SK-N-SH (cell line): ENCODE results near the gene LIMS1. TPM values are rescaled to one million over a fixed set of nuclear protein-coding genes. Genes with fewer than 3 reads are reported as not detected.

Experiments
- CTCF ChIA-PET: fragments of 300-600, 350-600 bp; formaldehyde crosslinking; extraction: SDS; loops from one replicate; lab custom pipeline; 2021; lab: Yijun Ruan, JAX
- POLR2A ChIA-PET: fragments of 350-600 bp; sonication (Branson Sonifier 250); formaldehyde crosslinking; extraction: SDS; loops from one replicate; lab custom pipeline; 2020; ENCODE audit warnings: antibody characterized with exemption, inconsistent platforms; lab: Yijun Ruan, JAX
- DNase-seq: peaks from one replicate; pipeline ENCODE4 v3.0.0; 2012
- H2AFZ ChIP-seq: fragments of 200-600 bp; sonication (generic); 2 replicates; pipeline ENCODE4 v1.8.1; 2016; ENCODE audit warnings: antibody characterized with exemption, mild to moderate bottlenecking, low read depth
- H3F3A ChIP-seq: fragments of 200-600 bp; sonication (generic); replicated peaks from 2 replicates; pipeline ENCODE3; 2016; ENCODE audit warnings: antibody characterized with exemption, mild to moderate bottlenecking; ENCODE audit not compliant: insufficient read depth
- H3K27ac ChIP-seq, 2 experiments: fragments of 200-500 bp in 1 of 2; fragments of 200-600 bp in 1 of 2; sonication (Bioruptor generic) in 1 of 2; sonication (generic), shearing (Covaris generic) in 1 of 2; 2 replicates each; pipeline versions ENCODE4 v1.5.1 to v1.6.1; 2014 to 2016; ENCODE audit warnings: low read depth in 2 of 2, inconsistent platforms in 1 of 2, low read length in 1 of 2, mild to moderate bottlenecking in 1 of 2, mixed read lengths in 1 of 2
- H3K27me3 ChIP-seq: fragments of 200-600 bp; sonication (generic), shearing (Covaris generic); 2 replicates; pipeline ENCODE4 v1.6.1; 2016; ENCODE audit warnings: mixed run types; ENCODE audit not compliant: insufficient read depth
- H3K36me3 ChIP-seq, 2 experiments: fragments of 200-500 bp in 1 of 2; fragments of 200-600 bp in 1 of 2; sonication (Bioruptor generic) in 1 of 2; sonication (generic) in 1 of 2; replicated peaks in 1 of 2; 2 replicates each; pipeline versions ENCODE3 to v1.5.1; 2014 to 2016; ENCODE audit warnings: low read length in 1 of 2, mild to moderate bottlenecking in 1 of 2; ENCODE audit not compliant: insufficient read depth in 2 of 2, control insufficient read depth in 1 of 2
- H3K4me1 ChIP-seq, 2 experiments: fragments of 200-500 bp in 1 of 2; fragments of 200-600 bp in 1 of 2; sonication (Bioruptor generic) in 1 of 2; sonication (generic), shearing (Covaris generic) in 1 of 2; 2 replicates each; pipeline versions ENCODE4 v1.5.1 to v1.6.1; 2014 to 2016; ENCODE audit warnings: low read depth in 1 of 2, low read length in 1 of 2, mixed run types in 1 of 2; ENCODE audit not compliant: insufficient read depth in 2 of 2, control insufficient read depth in 1 of 2
- H3K4me2 ChIP-seq: fragments of 200-600 bp; sonication (generic), shearing (Covaris generic); 2 replicates; pipeline ENCODE4 v1.6.1; 2017; ENCODE audit warnings: mixed run types
- H3K4me3 ChIP-seq, 2 experiments: fragments of 200-500 bp in 1 of 2; fragments of 200-600 bp in 1 of 2; sonication (Bioruptor generic) in 1 of 2; sonication (generic), shearing (Covaris generic) in 1 of 2; 2 replicates each; pipeline versions ENCODE4 v1.5.1 to v1.8.1; 2014 to 2016; ENCODE audit warnings: low read depth in 2 of 2, inconsistent platforms in 1 of 2, low read length in 1 of 2, mild to moderate bottlenecking in 1 of 2, mixed read lengths in 1 of 2, moderate library complexity in 1 of 2
- H3K79me2 ChIP-seq: fragments of 200-600 bp; sonication (generic); 2 replicates; pipeline ENCODE4 v1.8.1; 2017; ENCODE audit warnings: mild to moderate bottlenecking; ENCODE audit not compliant: insufficient read depth
- H3K9ac ChIP-seq: fragments of 200-600 bp; sonication (generic); 2 replicates; pipeline ENCODE4 v1.6.1; 2017; ENCODE audit warnings: mixed run types
- H3K9me2 ChIP-seq: fragments of 200-600 bp; sonication (generic); 2 replicates; pipeline ENCODE4 v1.6.1; 2017; ENCODE audit warnings: mixed run types
- H3K9me3 ChIP-seq: fragments of 200-600 bp; sonication (generic); 2 replicates; pipeline ENCODE4 v1.6.1; 2017; ENCODE audit warnings: mixed run types, mild to moderate bottlenecking, moderate library complexity
- H4K20me1 ChIP-seq: fragments of 200-600 bp; sonication (generic); 2 replicates; pipeline ENCODE4 v1.6.1; 2017; ENCODE audit warnings: mild to moderate bottlenecking, mixed run types; ENCODE audit not compliant: insufficient read depth
- CTCF ChIP-seq: fragments of 200-600 bp; sonication (generic); IDR thresholded peaks from 2 replicates; pipeline ENCODE4 v1.6.1; 2017; ENCODE audit warnings: antibody characterized with exemption, mild to moderate bottlenecking, moderate library complexity
- FOXJ3 ChIP-seq: sonication (generic); formaldehyde crosslinking; IDR thresholded peaks from 2 replicates; pipeline ENCODE4 v1.5.1; 2020; ENCODE audit warnings: mild to moderate bottlenecking, missing genetic modification reagents
- FOXM1 ChIP-seq: IDR thresholded peaks from 2 replicates; pipeline ENCODE4 v1.4.0; 2012; ENCODE audit warnings: low read depth, mild to moderate bottlenecking
- GABPA ChIP-seq: IDR thresholded peaks from 2 replicates; pipeline ENCODE4 v1.4.0; 2012; ENCODE audit warnings: low read depth, mild to moderate bottlenecking
- GATA2 ChIP-seq: sonication (generic); formaldehyde crosslinking; IDR thresholded peaks from 2 replicates; pipeline ENCODE4 v1.5.0; 2020; ENCODE audit warnings: mild to moderate bottlenecking, missing genetic modification reagents
- IRF3 ChIP-seq: fragments of 150-350 bp; IDR thresholded peaks from 2 replicates; pipeline ENCODE4 v1.6.1; 2016; ENCODE audit warnings: mild to moderate bottlenecking, low read depth, low read length
- JUND ChIP-seq: IDR thresholded peaks from 2 replicates; pipeline ENCODE4 v1.4.0; 2012
- MEF2A ChIP-seq: IDR thresholded peaks from 2 replicates; pipeline ENCODE4 v1.4.0; 2012; ENCODE audit warnings: low read depth, borderline replicate concordance
- NRF1 ChIP-seq: IDR thresholded peaks from 2 replicates; pipeline ENCODE4 v1.6.1; 2012; ENCODE audit warnings: low read depth, mild to moderate bottlenecking, low read length
- PBX3 ChIP-seq: IDR thresholded peaks from 2 replicates; pipeline ENCODE4; 2012
- POLR2AphosphoS5 ChIP-seq: IDR thresholded peaks from 2 replicates; pipeline ENCODE4 v1.6.1; 2012; ENCODE audit warnings: low read depth, low read length
- RAD21 ChIP-seq: IDR thresholded peaks from 2 replicates; pipeline ENCODE4 v1.6.1; 2012; ENCODE audit warnings: mild to moderate bottlenecking, low read length
- REST ChIP-seq: IDR thresholded peaks from 2 replicates; pipeline ENCODE4 v1.6.1; 2012; ENCODE audit warnings: mild to moderate bottlenecking, low read depth, low read length, moderate library complexity
- SMC3 ChIP-seq: IDR thresholded peaks from 2 replicates; pipeline ENCODE4 v1.6.1; 2012; ENCODE audit warnings: low read depth, low read length, improper control_type of control experiment
- TEAD4 ChIP-seq: IDR thresholded peaks from 2 replicates; pipeline ENCODE4 v1.4.0; 2012; ENCODE audit warnings: mild to moderate bottlenecking, borderline replicate concordance; ENCODE audit not compliant: insufficient read depth
- USF1 ChIP-seq: IDR thresholded peaks from 2 replicates; pipeline ENCODE4 v1.4.0; 2012; ENCODE audit warnings: low read depth, borderline replicate concordance
- USF2 ChIP-seq: fragments of 150-350 bp; IDR thresholded peaks from 2 replicates; pipeline ENCODE4 v1.6.1; 2017; ENCODE audit warnings: antibody characterized with exemption, low read length, low read depth, borderline replicate concordance
- YY1 ChIP-seq: IDR thresholded peaks from 2 replicates; pipeline ENCODE4 v1.4.0; 2012; ENCODE audit warnings: low read depth, mild to moderate bottlenecking
- WGBS: methylation state at CpG from one replicate; pipeline ENCODE4 v1.1.6; 2017; ENCODE audit warnings: low lambda C conversion rate; 5-methylcytosine and 5-hydroxymethylcytosine counted together
- polyA plus RNA-seq, 3 experiments: library from polyadenylated mRNA; depleted of rRNA; stranded (reverse); fragments of >200 nt; gene quantifications; 2 replicates each; pipeline ENCODE4 v1.2.3, GENCODE V29; 2012

Gene LIMS1
- polyA plus RNA-seq, 1 of the 3 experiments (the other 2 are of a cell fraction) = 123 TPM

GRCh38 chr2:108583903-108584520, 49.7 kb downstream of the LIMS1 start:
- H3K4me2 ChIP-seq = peak overlapping the region; percentile 58
- H3K4me3 ChIP-seq = peak overlapping the region in 1 of 2 experiments; percentile 46; a peak in 1 of 4 replicates
- no peaks in the 10 kb centered on the region for H3K9me3 ChIP-seq
- peak; percentile 97 for TF ChIP-seq RAD21
- peak; percentile 90 for TF ChIP-seq SMC3
- no peak for TF ChIP-seq USF1
- TF ChIP-seq IRF3 = no peak
- no peak for TF ChIP-seq TEAD4
- no peak for TF ChIP-seq GABPA
- no peak for TF ChIP-seq REST
- TF ChIP-seq JUND = no peak
- no peak for TF ChIP-seq FOXJ3 (CRISPR knock-in tag)
- TF ChIP-seq NRF1 = no peak
- TF ChIP-seq CTCF = peak; percentile 85
- TF ChIP-seq FOXM1 = no peak
- peak; percentile 26; the same call in 1 of the 2 replicates for TF ChIP-seq YY1
- TF ChIP-seq POLR2AphosphoS5 = no peak
- TF ChIP-seq GATA2 (CRISPR knock-in tag) = no peak
- TF ChIP-seq PBX3 = no peak
- no peak for TF ChIP-seq USF2
- no peak for TF ChIP-seq MEF2A
- peaks cover 96% of the 10 kb centered on the region for H3K79me2 ChIP-seq
- H4K20me1 ChIP-seq = no peaks in the 10 kb centered on the region; the same call in 1 of the 2 replicates
- no peak overlapping the region; the same call in 1 of the 2 replicates for H3K9ac ChIP-seq
- H3K9me2 ChIP-seq = no peaks in the 10 kb centered on the region
- ChIA-PET CTCF (interaction anchor here (0.6 to 3.0 kb wide), 36 partner anchors 9 to 648 kb away, joined by 3 to 25 read pairs (median 4); partner anchors contain the start of gene LIMS1), POLR2A (no interaction called here)
- no peaks in the 10 kb centered on the region for H3K27me3 ChIP-seq
- peak overlapping the region in 1 of 2 experiments; percentile 45; a peak in 2 of 4 replicates for H3K27ac ChIP-seq
- no peaks in the 10 kb centered on the region for H3K36me3 ChIP-seq
- WGBS = 65% methylated on average over 4 of the region's 4 CpGs
- peaks cover 6 to 29% of the 10 kb centered on the region in 2 experiments for H3K4me1 ChIP-seq
- peaks cover 25% of the 10 kb centered on the region for H3F3A ChIP-seq
- H2AFZ ChIP-seq = no peak overlapping the region
- peak; percentile 73 for DNase-seq
